Cardiac fibroblast (primary cell): Measurements from ENCODE around the gene LMAN2.

Experiments
- DNase-seq, 2 donors: peaks; one replicate each; pipeline versions ENCODE4 v3.0.0 to v3.0.0-alpha.2; 2010; ENCODE audit warnings: low read depth in 2 of 2
- H3K4me3 ChIP-seq, 2 donors: replicated peaks in 1 of 2; 1 replicate in 1 of 2; 2 replicates in 1 of 2; pipeline ENCODE4 v1.5.1; 2011; ENCODE audit warnings: low read depth in 2 of 2, low read length in 2 of 2, mild to moderate bottlenecking in 2 of 2, moderate library complexity in 1 of 2
- TF ChIP-seq, protein P1 (sequence below): IDR thresholded peaks from one replicate; pipeline ENCODE4 v1.5.1; 2011; ENCODE audit warnings: low read depth, mild to moderate bottlenecking, low read length, inconsistent platforms

The LMAN2 gene

GRCh38 chr5:177351392-177352329 is at the start of gene LMAN2:
Gene LMAN2, minus strand, starts transcription at chr5:177351668. Its CDS starts 21 bp downstream, at chr5:177351647.
- DNase-seq: peak; percentile 97 to 98
- TF ChIP-seq, protein P1, sequence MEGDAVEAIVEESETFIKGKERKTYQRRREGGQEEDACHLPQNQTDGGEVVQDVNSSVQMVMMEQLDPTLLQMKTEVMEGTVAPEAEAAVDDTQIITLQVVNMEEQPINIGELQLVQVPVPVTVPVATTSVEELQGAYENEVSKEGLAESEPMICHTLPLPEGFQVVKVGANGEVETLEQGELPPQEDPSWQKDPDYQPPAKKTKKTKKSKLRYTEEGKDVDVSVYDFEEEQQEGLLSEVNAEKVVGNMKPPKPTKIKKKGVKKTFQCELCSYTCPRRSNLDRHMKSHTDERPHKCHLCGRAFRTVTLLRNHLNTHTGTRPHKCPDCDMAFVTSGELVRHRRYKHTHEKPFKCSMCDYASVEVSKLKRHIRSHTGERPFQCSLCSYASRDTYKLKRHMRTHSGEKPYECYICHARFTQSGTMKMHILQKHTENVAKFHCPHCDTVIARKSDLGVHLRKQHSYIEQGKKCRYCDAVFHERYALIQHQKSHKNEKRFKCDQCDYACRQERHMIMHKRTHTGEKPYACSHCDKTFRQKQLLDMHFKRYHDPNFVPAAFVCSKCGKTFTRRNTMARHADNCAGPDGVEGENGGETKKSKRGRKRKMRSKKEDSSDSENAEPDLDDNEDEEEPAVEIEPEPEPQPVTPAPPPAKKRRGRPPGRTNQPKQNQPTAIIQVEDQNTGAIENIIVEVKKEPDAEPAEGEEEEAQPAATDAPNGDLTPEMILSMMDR: no peak
- peak within 1 kb of the TSS; percentile 73 to 100 for H3K4me3 ChIP-seq

DNA sequence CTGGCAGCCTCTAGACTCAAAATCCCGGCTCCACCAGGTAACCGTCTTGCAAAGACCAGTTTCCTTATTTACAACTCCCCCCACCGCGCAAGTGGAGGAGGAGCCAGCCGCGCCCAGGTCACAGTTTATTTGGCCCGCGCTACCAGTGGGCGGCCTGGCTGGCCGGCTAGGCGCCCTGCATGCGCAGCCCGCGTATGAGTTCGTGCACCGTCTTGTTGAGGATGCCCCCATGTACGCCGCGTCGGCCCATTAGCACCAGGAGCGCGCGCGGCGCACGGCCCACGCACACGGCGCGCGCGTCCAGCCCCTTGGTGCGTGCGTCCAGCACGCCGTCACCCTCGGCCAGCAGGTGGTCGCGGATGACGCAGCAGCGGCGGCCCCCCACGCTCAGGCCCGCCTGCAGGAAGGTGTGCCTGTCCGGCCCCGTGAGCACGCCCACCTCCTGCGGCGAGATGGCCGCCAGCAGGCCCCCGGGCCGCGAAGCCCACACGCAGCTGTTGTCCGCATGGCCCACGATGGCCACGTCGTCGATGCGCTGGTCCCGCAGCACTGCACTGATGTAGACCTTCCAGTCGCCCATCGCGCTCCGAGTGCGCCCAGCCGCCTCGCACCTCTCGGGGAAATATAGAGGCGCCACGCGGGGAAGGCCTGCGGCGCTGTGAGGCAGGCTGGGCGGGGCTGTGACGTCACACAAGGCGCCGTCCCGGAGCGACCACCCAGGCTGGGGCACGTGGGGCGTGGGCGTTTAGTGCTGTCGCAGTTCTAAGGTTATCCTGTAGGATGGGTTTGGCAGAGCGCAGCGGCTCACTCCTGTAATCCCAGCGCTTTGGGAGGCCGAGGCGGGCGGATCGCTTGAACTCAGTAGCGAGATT is 48.8 kb upstream of the LMAN2 start, which contains the start of gene PFN3:
PFN3 (minus strand) TSS at position 665 of the 872 bp plus-strand sequence; CDS start at position 580, 85 bp downstream.
- TF ChIP-seq, protein P1: no peak
- DNase-seq: peak; percentile 18 to 52
- no peak within 1 kb of the TSS for H3K4me3 ChIP-seq

- TF ChIP-seq, protein P1: no peak
- DNase-seq: no peak
- no peak overlapping the region for H3K4me3 ChIP-seq
Observed at GRCh38 chr5:177397875-177398390, 46.5 kb upstream of the LMAN2 start.

- no peak for DNase-seq
- H3K4me3 ChIP-seq: no peak overlapping the region
- TF ChIP-seq, protein P1: no peak
Observed at GRCh38 chr5:177396807-177397206, 45.3 kb upstream of the LMAN2 start.

- TF ChIP-seq, protein P1: no peak
- no peak overlapping the region for H3K4me3 ChIP-seq
- DNase-seq: no peak
Observed at GRCh38 chr5:177396078-177396477, 44.6 kb upstream of the LMAN2 start.

DNA sequence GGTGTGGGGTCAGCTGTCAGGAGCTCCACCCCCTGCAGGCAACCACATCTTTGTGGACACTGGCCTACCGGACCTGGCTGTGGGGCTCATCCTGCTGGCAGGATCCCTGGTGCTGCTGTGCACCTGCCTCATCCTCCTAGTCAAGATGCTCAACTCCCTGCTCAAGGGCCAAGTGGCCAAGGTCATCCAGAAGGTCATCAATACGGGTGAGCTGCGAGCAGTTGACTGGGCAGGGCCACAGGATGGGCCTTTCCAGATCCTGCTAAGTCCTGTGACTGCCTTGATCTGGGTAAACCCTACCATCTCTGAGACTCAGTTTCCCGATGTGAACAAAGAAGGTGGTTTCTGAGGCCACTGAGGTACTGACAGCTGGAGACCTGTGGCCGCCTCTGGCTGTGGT is 42.5 kb upstream of the LMAN2 start:
- no peak overlapping the region for H3K4me3 ChIP-seq
- TF ChIP-seq, protein P1: no peak
- DNase-seq: no peak
